GDM1 (cell line): Measurements from ENCODE around the gene C3AR1.
"Not testable (repeated sequence)": the region's sequence is repeated elsewhere in the genome, so short reads cannot be mapped to it uniquely, and the experiment has no call there.

Experiments
- DNase-seq: peaks from one replicate; lab custom pipeline; 2025; lab: John Stamatoyannopoulos, UW

The C3AR1 gene

DNA sequence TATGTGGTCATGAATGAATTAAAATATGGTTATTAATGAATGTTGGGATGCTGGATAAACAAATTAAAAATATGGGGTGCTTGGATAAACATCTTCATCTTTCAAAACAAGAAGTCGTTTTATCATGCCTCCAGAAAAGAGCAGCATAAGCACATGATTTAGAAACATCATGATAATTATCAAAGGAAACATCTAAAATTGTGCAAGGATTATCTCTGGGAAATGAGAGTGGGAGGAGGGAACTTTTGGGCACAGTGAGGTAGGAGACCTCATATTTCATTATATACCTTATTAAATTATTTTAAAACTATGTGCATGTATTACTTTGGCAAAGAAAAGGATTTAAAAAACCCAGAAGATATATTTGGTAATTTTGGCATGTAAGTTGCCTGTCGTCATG lies 8.9 kb downstream of the C3AR1 start:
- no peak for DNase-seq

DNA sequence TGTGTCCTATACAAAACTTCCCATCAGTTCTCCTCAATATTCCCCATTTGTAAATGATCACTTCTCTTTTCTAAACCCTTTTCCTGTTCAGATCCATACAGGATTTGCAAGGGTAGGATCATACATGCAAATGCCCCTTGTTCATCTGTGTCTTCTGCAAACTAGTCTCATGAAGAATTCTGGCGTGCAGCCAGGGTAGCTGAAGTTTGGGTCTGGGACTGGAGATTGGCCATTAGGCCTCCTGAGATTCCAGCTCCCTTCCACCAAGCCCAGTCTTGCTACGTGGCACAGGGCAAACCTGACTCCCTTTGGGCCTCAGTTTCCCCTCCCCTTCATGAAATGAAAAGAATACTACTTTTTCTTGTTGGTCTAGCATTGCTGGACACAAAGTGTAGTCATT lies 11.3 kb downstream of the C3AR1 start:
- DNase-seq = no peak

- DNase-seq = no peak
Observed at GRCh38 chr12:8052679-8053078, 13.5 kb downstream of the C3AR1 start.

- no peak for DNase-seq
Observed at GRCh38 chr12:8050600-8051250, 15.4 kb downstream of the C3AR1 start.

DNA sequence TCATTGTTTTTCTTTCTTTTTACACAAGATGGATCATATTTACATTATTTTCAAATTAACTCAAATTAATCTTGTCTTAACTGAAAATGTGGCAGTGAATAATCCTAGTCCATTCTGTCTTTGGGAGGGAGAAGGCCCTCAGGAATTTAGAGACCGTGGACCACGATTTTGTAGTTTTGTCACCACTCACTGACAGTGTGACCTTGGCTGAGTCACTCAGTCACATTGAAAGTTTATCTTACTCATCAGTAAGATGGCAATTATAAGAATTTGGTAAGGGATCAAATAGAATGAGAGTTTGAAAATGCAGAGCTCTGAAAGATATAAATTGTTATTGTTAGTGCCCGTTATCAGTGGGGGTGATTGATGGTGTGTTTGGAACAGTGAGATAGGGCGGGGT lies 17.3 kb downstream of the C3AR1 start:
- no peak for DNase-seq

- DNase-seq = no peak
Observed at GRCh38 chr12:8047842-8048241, 18.3 kb downstream of the C3AR1 start.

DNA sequence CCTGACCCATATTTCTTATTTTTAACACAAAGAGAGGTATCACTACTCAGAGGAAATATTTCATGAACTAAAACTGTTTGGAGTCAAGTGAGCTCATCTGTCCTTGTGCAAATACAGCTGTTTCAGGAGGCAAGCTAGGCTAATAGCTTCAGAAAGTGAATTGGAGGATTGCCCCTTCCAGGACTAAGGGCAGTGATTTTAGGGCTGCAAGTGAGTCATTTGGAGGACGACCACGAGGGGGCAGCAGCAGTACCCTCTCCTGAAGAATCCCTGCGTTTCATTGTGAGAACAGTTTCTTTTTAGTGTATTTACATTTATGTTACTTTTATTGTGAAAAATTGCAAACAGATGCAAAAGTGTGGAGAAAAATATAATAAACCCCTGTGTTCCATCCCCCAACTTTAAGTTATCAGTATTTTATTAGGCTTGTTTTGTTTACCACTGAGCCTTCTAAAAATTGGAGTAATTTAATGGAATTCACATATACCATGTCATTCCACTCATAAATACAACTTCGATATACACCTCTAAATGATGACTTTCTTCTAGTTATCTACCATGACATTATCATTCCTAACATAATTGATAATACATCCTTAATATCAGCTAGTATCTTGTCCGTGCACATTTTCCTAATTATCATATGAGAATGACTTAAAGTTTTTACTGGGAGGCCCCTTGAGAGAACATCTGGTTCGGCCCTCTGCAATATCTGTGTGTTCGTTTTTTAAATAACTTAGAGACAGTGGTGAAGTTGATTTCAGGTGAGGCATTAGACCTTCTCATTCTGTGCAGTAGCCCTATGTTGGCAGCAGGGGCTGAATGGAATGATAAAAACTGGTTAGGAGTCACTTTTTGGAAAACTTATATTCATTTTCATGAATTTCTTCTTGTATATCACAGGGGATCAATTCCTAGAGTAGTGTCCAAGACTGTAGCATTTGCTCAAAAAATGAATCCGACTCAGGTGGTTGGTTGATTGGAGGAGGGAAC lies 19.9 kb downstream of the C3AR1 start:
- peak; percentile 39 for DNase-seq

DNA sequence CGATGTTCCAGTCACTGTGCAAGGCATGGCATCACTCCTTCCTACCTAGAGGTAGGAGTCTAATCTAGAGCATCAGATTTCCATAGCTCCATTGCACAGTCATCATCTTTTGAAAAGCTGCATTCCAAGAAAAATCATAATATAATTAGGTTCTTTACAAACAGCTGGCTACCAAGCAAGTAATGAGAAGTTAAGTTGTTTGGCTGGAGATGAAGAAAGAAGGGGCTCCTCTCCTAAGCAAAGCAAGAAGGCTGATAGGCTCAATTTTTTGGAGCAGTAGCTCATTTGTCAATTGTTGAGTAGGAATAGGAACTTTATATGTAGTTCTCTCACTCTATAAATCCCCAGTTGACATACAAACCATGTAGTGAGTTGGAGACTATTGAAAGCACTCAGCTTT lies 25.4 kb downstream of the C3AR1 start:
- DNase-seq = no peak

DNA sequence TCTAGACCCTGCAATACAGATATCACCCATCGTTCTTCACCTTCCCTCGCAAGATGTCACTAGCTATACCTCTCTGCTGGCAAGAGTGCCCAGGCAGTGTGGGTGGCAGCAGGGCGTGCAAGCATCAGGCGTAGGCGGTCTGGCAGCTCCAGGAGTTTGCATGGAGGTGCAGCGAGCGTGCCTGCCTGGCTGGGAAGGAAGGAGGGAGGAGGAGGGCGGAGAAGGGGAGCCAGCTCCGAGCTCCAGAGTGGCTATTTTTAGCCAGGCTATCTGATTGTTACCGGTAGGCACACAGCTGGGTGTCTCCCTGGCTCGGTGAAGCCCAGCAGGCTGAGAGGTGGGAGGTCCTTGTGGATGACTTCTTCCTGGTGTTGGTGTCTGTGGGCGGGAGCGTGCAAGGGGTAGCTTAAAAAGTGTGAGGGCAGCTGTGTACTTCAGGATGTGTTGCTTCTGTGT lies 27.5 kb downstream of the C3AR1 start:
- no peak for DNase-seq

GRCh38 chr12:8037947-8038346 lies 28.2 kb downstream of the C3AR1 start:
- DNase-seq = no peak

GRCh38 chr12:8037046-8037663 lies 29.0 kb downstream of the C3AR1 start:
- peak; percentile 44 for DNase-seq

- no peak for DNase-seq
Observed at GRCh38 chr12:8036346-8036745, 29.8 kb downstream of the C3AR1 start.

- no peak for DNase-seq
Observed at GRCh38 chr12:8035440-8036010, 30.6 kb downstream of the C3AR1 start.

DNA sequence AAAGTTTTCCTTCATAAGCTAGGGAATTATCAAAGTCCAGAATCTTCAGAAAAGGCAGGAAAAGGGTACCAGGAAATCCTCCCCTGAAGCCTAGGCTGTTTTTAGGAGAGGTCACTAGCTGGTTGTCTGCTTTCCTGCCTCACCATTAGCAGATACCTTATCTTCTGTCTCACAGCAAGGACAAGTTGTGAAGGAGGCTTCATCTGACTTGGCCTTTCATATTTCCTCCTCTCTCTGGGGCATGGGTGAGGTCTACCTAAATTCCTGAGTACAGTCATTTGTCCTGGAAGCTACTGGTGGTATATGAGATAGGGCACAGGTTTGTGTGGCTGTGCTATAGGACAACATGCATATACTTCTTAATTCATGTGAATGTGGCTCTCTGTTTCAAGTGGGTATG lies 31.4 kb downstream of the C3AR1 start:
- no peak for DNase-seq

- DNase-seq = no peak
Observed at GRCh38 chr12:8033153-8034044, 32.8 kb downstream of the C3AR1 start.

GRCh38 chr12:8032242-8033152 lies 33.7 kb downstream of the C3AR1 start, which contains the start of gene FOXJ2:
Gene FOXJ2, plus strand, starts transcription at chr12:8032716. Its CDS starts 7,117 bp downstream, at chr12:8039833.
- peak; percentile 72 for DNase-seq

- DNase-seq = no peak
Observed at GRCh38 chr12:8031872-8032241, 34.3 kb downstream of the C3AR1 start.

GRCh38 chr12:8031017-8031416 lies 35.1 kb downstream of the C3AR1 start:
- DNase-seq = not testable (repeated sequence)

GRCh38 chr12:8030189-8030588 lies 36.0 kb downstream of the C3AR1 start:
- DNase-seq = no peak

DNA sequence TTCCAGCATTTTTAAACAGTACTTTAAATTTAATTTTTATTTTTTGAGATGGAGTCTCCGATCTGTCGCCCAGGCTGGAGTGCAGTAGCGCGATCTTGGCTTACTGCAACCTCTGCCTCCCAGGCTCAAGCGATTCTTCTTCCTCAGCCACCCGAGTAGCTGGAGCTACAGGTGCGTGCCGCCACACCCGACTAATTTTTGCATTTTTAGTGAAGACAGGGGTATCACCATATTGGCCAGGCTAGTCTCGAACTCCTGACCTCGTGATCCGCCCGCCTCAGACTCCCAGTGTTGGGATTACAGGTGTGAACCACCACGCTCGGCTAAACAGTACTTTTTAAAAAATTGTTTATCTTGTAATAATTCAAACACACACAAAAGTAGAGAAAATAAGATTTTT lies 37.9 kb downstream of the C3AR1 start:
- no peak for DNase-seq
